ENCODE results near the gene RIMBP3B. TPM values are rescaled to one million over a fixed set of nuclear protein-coding genes. Genes with fewer than 3 reads are reported as not detected.
"Not testable (repeated sequence)": the region's sequence is repeated elsewhere in the genome, so short reads cannot be mapped to it uniquely, and the experiment has no call there.

Gene RIMBP3B
- total and polyA plus RNA-seq, 5 donors, result 0.06 to 0.14 (median 0.08) TPM; not detected in 2

- under 1% methylated on average over 33 of the region's 81 CpGs for WGBS
Observed at GRCh38 chr22:21417227-21417746, 33.7 kb downstream of the RIMBP3B start, which contains the start of gene HIC2. Gene HIC2 (plus strand): TSS chr22:21417371. CDS start chr22:21442832, 25,461 bp downstream.

GRCh38 chr22:21417853-21418252 is 34.3 kb downstream of the RIMBP3B start:
- H3K9me3 ChIP-seq (ENCODE audit: control insufficient read depth, low read length); intact Hi-C loops (cut with DNase I); H3K27ac ChIP-seq (ENCODE audit: low read length); H3K4me1 ChIP-seq (ENCODE audit: control insufficient read depth, insufficient read depth, low read length); H3K27me3 ChIP-seq (ENCODE audit: control insufficient read depth, insufficient read depth): not testable (repeated sequence)
- DNase-seq (peak; percentile 37 to 81 (median 74)), ATAC-seq (peak; percentile 19 to 24)
- peak overlapping the region; percentile 57 for H3K4me3 ChIP-seq (ENCODE audit: low read length)
- WGBS, result under 1% methylated on average over 18 of the region's 33 CpGs

More at GRCh38 chr22:21417227-21417746, 33.7 kb downstream of the RIMBP3B start, which contains the start of gene HIC2:
- peak within 1 kb of the TSS; percentile 62 for H3K4me3 ChIP-seq (ENCODE audit: low read length)
- H3K9me3 ChIP-seq (ENCODE audit: control insufficient read depth, low read length); H3K4me1 ChIP-seq (ENCODE audit: control insufficient read depth, insufficient read depth, low read length); intact Hi-C loops (cut with DNase I); H3K27me3 ChIP-seq (ENCODE audit: control insufficient read depth, insufficient read depth); H3K27ac ChIP-seq (ENCODE audit: low read length): not testable (repeated sequence)
- ATAC-seq (peak; percentile 97 to 98), DNase-seq (peak; percentile 6 to 35 (median 33))

GRCh38 chr22:21418974-21419638 is 35.6 kb downstream of the RIMBP3B start:
- H3K4me1 ChIP-seq (ENCODE audit: control insufficient read depth, insufficient read depth, low read length); H3K9me3 ChIP-seq (ENCODE audit: control insufficient read depth, low read length); H3K4me3 ChIP-seq (ENCODE audit: low read length); H3K27ac ChIP-seq (ENCODE audit: low read length); ATAC-seq; intact Hi-C loops (cut with DNase I); H3K27me3 ChIP-seq (ENCODE audit: control insufficient read depth, insufficient read depth): not testable (repeated sequence)
- WGBS, result 76% methylated on average over 5 of the region's 15 CpGs
- DNase-seq, result peak in 1 of 3 donors; percentile 21

- H3K9me3 ChIP-seq (ENCODE audit: control insufficient read depth, low read length); H3K4me3 ChIP-seq (ENCODE audit: low read length); ATAC-seq; DNase-seq; H3K27ac ChIP-seq (ENCODE audit: low read length); H3K27me3 ChIP-seq (ENCODE audit: control insufficient read depth, insufficient read depth); H3K4me1 ChIP-seq (ENCODE audit: control insufficient read depth, insufficient read depth, low read length); intact Hi-C loops (cut with DNase I): not testable (repeated sequence)
- WGBS, result 39% methylated on average over 5 of the region's 19 CpGs
Observed at GRCh38 chr22:21420180-21420763, 36.7 kb downstream of the RIMBP3B start.

- H3K4me1 ChIP-seq (ENCODE audit: control insufficient read depth, insufficient read depth, low read length); H3K4me3 ChIP-seq (ENCODE audit: low read length); H3K27ac ChIP-seq (ENCODE audit: low read length); intact Hi-C loops (cut with DNase I); H3K9me3 ChIP-seq (ENCODE audit: control insufficient read depth, low read length); H3K27me3 ChIP-seq (ENCODE audit: control insufficient read depth, insufficient read depth); DNase-seq: not testable (repeated sequence)
- WGBS, result 17% methylated on average over 3 of the region's 12 CpGs
- peak; percentile 61 to 71 for ATAC-seq
Observed at GRCh38 chr22:21424084-21424709, 40.6 kb downstream of the RIMBP3B start.

GRCh38 chr22:21434378-21435233 is 51.1 kb downstream of the RIMBP3B start:
- DNase-seq; H3K4me3 ChIP-seq (ENCODE audit: low read length); H3K27me3 ChIP-seq (ENCODE audit: control insufficient read depth, insufficient read depth); ATAC-seq; H3K27ac ChIP-seq (ENCODE audit: low read length); intact Hi-C loops (cut with DNase I); H3K4me1 ChIP-seq (ENCODE audit: control insufficient read depth, insufficient read depth, low read length); H3K9me3 ChIP-seq (ENCODE audit: control insufficient read depth, low read length): not testable (repeated sequence)
- no CpG with 5 or more reads among the region's 15 CpGs for WGBS

GRCh38 chr22:21435998-21436810 is 52.7 kb downstream of the RIMBP3B start:
- H3K9me3 ChIP-seq (ENCODE audit: control insufficient read depth, low read length); H3K4me1 ChIP-seq (ENCODE audit: control insufficient read depth, insufficient read depth, low read length); H3K27me3 ChIP-seq (ENCODE audit: control insufficient read depth, insufficient read depth); intact Hi-C loops (cut with DNase I); H3K4me3 ChIP-seq (ENCODE audit: low read length); H3K27ac ChIP-seq (ENCODE audit: low read length): not testable (repeated sequence)
- peak; percentile 89 to 90 for ATAC-seq
- peak in 2 of 3 donors; percentile 39 to 44 for DNase-seq
- 16% methylated on average over 3 of the region's 12 CpGs for WGBS

- H3K4me1 ChIP-seq (ENCODE audit: control insufficient read depth, insufficient read depth, low read length); intact Hi-C loops (cut with DNase I); H3K27me3 ChIP-seq (ENCODE audit: control insufficient read depth, insufficient read depth); DNase-seq; H3K9me3 ChIP-seq (ENCODE audit: control insufficient read depth, low read length); H3K4me3 ChIP-seq (ENCODE audit: low read length); ATAC-seq; H3K27ac ChIP-seq (ENCODE audit: low read length): not testable (repeated sequence)
- 86% methylated on average over 4 of the region's 6 CpGs for WGBS
Observed at GRCh38 chr22:21438013-21438412, 54.5 kb downstream of the RIMBP3B start.
